ENCODE data around the gene SNTA1. TPM values are rescaled to one million over a fixed set of nuclear protein-coding genes. Genes with fewer than 3 reads are reported as not detected.

SNTA1 gene
- total RNA-seq, 4 donors from 2014 or later: 198 to 320 (median 219) TPM

- Histone ChIP-seq H3K27me3 (no peaks in the 10 kb centered on the region), H3K27ac (peak overlapping the region in 3 of 4 donors; percentile 20 to 43 (median 21)), H3K4me1 (peaks cover 8 to 11% of the 10 kb centered on the region in 2 donors), H3K9me3 (no peaks in the 10 kb centered on the region), H3K4me3 (no peak overlapping the region), H3K36me3 (peaks cover 0 to 73% of the 10 kb centered on the region in 2 donors)
- in situ Hi-C loops (cut with MboI; ENCODE audit: low sequenced_read_pairs in 4 of 4): no loop called here
- intact Hi-C loops (cut with DNase I; ENCODE audit: low total_unique reads): no loop called here
- no peak for ATAC-seq
- DNase-seq: no peak
- no peak for TF ChIP-seq CTCF (IDR thresholded peaks at IDR 0.05 in 4 of 5, conservative IDR thresholded peaks at IDR 0.05 in 1 of 5)
- TF ChIP-seq POLR2A (IDR thresholded peaks at IDR 0.05): no peak
Observed at GRCh38 chr20:33411711-33412483, 31.7 kb downstream of the SNTA1 start.

GRCh38 chr20:33411242-33411641 lies 32.3 kb downstream of the SNTA1 start:
- H3K27me3 ChIP-seq: no peaks in the 10 kb centered on the region
- ATAC-seq (no peak), DNase-seq (no peak)
- H3K36me3 ChIP-seq: peaks cover 0 to 78% of the 10 kb centered on the region in 2 donors
- no peak for TF ChIP-seq CTCF (IDR thresholded peaks at IDR 0.05 in 4 of 5, conservative IDR thresholded peaks at IDR 0.05 in 1 of 5)
- no peak for TF ChIP-seq POLR2A (IDR thresholded peaks at IDR 0.05)
- H3K4me1 ChIP-seq: peaks cover 4 to 7% of the 10 kb centered on the region in 2 donors
- in situ Hi-C loops (cut with MboI; ENCODE audit: low sequenced_read_pairs in 4 of 4): no loop called here
- no peaks in the 10 kb centered on the region for H3K9me3 ChIP-seq
- no peak overlapping the region for H3K4me3 ChIP-seq
- H3K27ac ChIP-seq: no peak overlapping the region
- intact Hi-C loops (cut with DNase I; ENCODE audit: low total_unique reads): no loop called here

DNA sequence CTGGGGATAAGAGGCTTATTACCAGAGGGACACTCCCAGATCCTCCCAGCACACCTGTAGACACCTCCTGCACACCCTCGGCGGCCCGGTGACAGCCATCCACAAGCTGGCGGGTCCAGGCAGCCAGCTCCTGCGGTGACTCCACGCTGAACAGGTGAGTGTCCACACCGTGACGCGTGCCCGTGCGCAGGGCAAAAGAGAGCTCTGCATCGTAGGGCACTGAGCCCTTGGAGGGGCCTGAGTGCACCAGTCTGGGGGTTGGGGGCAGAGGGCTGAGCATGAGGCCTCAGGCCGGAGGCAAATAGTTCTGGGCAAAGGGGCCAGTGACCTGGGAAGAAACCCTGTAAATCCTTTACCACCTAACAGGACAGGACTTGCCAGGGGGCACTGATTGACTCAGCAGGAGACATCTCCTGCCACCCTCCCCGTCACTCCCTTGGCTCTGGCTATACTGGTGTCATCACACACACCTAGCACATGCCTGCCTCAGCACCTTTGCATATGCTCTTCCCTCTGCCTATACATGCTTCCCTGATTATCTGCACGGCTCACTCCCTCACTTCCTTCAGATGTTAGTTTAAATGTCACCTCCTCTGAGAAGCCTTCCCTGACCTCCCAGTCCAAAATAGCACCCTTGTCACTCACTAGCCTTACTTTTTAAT lies 33.4 kb downstream of the SNTA1 start:
- H3K27ac ChIP-seq: no peak overlapping the region
- no peaks in the 10 kb centered on the region for H3K9me3 ChIP-seq
- H3K4me3 ChIP-seq: no peak overlapping the region
- H3K27me3 ChIP-seq: no peaks in the 10 kb centered on the region
- H3K36me3 ChIP-seq: peaks cover 0 to 80% of the 10 kb centered on the region in 2 donors
- ATAC-seq: no peak
- no peak for TF ChIP-seq CTCF (IDR thresholded peaks at IDR 0.05 in 4 of 5, conservative IDR thresholded peaks at IDR 0.05 in 1 of 5)
- TF ChIP-seq POLR2A (IDR thresholded peaks at IDR 0.05): no peak
- H3K4me1 ChIP-seq: no peaks in the 10 kb centered on the region
- in situ Hi-C loops (cut with MboI; ENCODE audit: low sequenced_read_pairs in 4 of 4): no loop called here
- no peak for DNase-seq
- intact Hi-C loops (cut with DNase I; ENCODE audit: low total_unique reads): no loop called here

DNA sequence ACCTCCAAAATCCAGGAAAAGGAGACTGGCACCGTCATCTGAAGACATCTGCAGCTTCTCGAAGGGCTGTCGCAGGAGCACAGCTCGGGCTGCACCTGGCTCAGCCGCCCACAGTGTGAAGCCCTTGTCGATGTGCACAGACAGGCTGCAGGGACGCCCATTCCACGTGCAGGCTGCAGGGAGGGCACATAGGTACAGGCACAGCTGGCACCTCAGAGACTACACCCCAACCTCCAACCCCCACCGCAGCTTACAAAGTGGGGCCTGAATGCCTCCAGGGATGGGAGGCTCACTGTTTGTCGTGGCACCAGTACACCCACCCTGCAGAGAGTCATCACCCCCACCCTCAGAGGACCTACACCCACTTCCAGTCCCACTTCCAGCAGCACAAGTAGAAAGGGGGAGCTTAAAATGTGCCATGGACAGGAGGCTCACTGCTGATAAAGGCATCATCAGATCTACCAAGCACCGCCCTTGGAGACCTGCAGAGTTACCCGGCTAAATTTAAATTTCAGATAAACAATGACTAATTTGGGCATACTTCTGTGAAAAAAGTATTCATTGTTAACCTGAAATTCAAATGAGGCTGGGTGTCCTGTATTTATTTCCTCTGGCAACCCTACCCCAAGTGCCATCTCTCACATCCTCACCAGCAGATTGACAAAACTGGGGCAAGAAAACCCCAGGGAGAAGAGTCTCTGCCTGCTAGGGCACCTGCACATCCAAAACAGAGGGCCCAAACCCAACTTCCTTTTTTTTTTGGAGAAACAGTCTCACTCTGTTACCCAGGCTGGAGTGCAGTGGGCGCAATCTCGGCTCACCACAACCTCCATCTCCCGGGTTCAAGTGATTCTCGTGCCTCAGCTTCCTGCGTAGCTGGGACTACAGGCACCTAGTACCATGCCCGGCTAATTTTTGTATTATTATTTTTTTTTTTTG lies 34.6 kb downstream of the SNTA1 start:
- peaks cover 0 to 70% of the 10 kb centered on the region in 2 donors for H3K36me3 ChIP-seq
- no peak overlapping the region for H3K4me3 ChIP-seq
- H3K9me3 ChIP-seq: no peaks in the 10 kb centered on the region
- H3K27ac ChIP-seq: no peak overlapping the region
- DNase-seq (no peak), ATAC-seq (no peak)
- H3K27me3 ChIP-seq: no peaks in the 10 kb centered on the region
- intact Hi-C loops (cut with DNase I; ENCODE audit: low total_unique reads): no loop called here
- TF ChIP-seq POLR2A (IDR thresholded peaks at IDR 0.05): no peak
- no peak for TF ChIP-seq CTCF (IDR thresholded peaks at IDR 0.05 in 4 of 5, conservative IDR thresholded peaks at IDR 0.05 in 1 of 5)
- no peaks in the 10 kb centered on the region for H3K4me1 ChIP-seq
- in situ Hi-C loops (cut with MboI; ENCODE audit: low sequenced_read_pairs in 4 of 4): loop anchor here in 1 of 4 donors (10.0 kb wide), 1 partner anchor 46 kb away; no protein-coding TSS in a partner anchor
